ENCODE results near the gene ANKS1B. TPM values are rescaled to one million over a fixed set of nuclear protein-coding genes. Genes with fewer than 3 reads are reported as not detected.

ANKS1B gene
- total and polyA plus RNA-seq, 4 donors: 0.03 to 3.4 (median 0.53) TPM

GRCh38 chr12:99479149-99479548 lies 505.6 kb downstream of the ANKS1B start:
- DNase-seq (ENCODE audit: low spot score): no peak
- no peaks in the 10 kb centered on the region for H3K36me3 ChIP-seq (ENCODE audit: control insufficient read depth in 4 of 4, insufficient read depth in 3 of 4, low read depth in 1 of 4, low read length in 3 of 4)
- no peak for TF ChIP-seq RAD21 (IDR thresholded peaks at IDR 0.05)
- no peak for TF ChIP-seq FOXA1 (IDR thresholded peaks at IDR 0.05)
- TF ChIP-seq SP1 (IDR thresholded peaks at IDR 0.05): no peak

GRCh38 chr12:99476956-99477355 lies 507.8 kb downstream of the ANKS1B start:
- Histone ChIP-seq H3K4me3 (ENCODE audit: low read depth in 1 of 3, low read length in 3 of 3) (no peak overlapping the region), H3K27me3 (ENCODE audit: control insufficient read depth in 4 of 4, insufficient read depth in 4 of 4, low read length in 3 of 4) (no peaks in the 10 kb centered on the region), H3K9ac (ENCODE audit: low read depth in 1 of 2, low read length in 2 of 2) (no peak overlapping the region), H3K27ac (ENCODE audit: low read depth in 1 of 2, low read length in 2 of 2) (no peak overlapping the region), H3K9me3 (ENCODE audit: control insufficient read depth in 4 of 4, low read length in 3 of 4) (no peaks in the 10 kb centered on the region), H3K36me3 (ENCODE audit: control insufficient read depth in 4 of 4, insufficient read depth in 3 of 4, low read depth in 1 of 4, low read length in 3 of 4) (no peaks in the 10 kb centered on the region), H3K4me1 (ENCODE audit: control insufficient read depth in 4 of 4, insufficient read depth in 4 of 4, low read length in 3 of 4) (no peaks in the 10 kb centered on the region)
- 84% methylated on average over 2 of the region's 2 CpGs for WGBS
- TF ChIP-seq EGR1 (IDR thresholded peaks at IDR 0.05; ENCODE audit: low read depth in 2 of 2) (no peak), JUND (IDR thresholded peaks at IDR 0.05) (no peak), RXRA (IDR thresholded peaks at IDR 0.05) (no peak), HNF4A (conservative IDR thresholded peaks at IDR 0.05) (no peak), SP1 (IDR thresholded peaks at IDR 0.05) (no peak), MAX (IDR thresholded peaks at IDR 0.05) (no peak), FOXA2 (IDR thresholded peaks at IDR 0.05) (no peak), CTCF (IDR thresholded peaks at IDR 0.05; ENCODE audit: low read depth, low read length, missing input control) (no peak)
- no peak for DNase-seq (ENCODE audit: low spot score)

More at GRCh38 chr12:99479149-99479548, 505.6 kb downstream of the ANKS1B start:
- no peaks in the 10 kb centered on the region for H3K4me1 ChIP-seq (ENCODE audit: control insufficient read depth in 4 of 4, insufficient read depth in 4 of 4, low read length in 3 of 4)
- H3K27ac ChIP-seq (ENCODE audit: low read depth in 1 of 2, low read length in 2 of 2): no peak overlapping the region
- no peak overlapping the region for H3K9ac ChIP-seq (ENCODE audit: low read depth in 1 of 2, low read length in 2 of 2)
- no peaks in the 10 kb centered on the region for H3K27me3 ChIP-seq (ENCODE audit: control insufficient read depth in 4 of 4, insufficient read depth in 4 of 4, low read length in 3 of 4)
- H3K4me3 ChIP-seq (ENCODE audit: low read depth in 1 of 3, low read length in 3 of 3): no peak overlapping the region
- no peaks in the 10 kb centered on the region for H3K9me3 ChIP-seq (ENCODE audit: control insufficient read depth in 4 of 4, low read length in 3 of 4)

- H3K4me3 ChIP-seq (ENCODE audit: low read depth in 1 of 3, low read length in 3 of 3): no peak overlapping the region
- no peaks in the 10 kb centered on the region for H3K4me1 ChIP-seq (ENCODE audit: control insufficient read depth in 4 of 4, insufficient read depth in 4 of 4, low read length in 3 of 4)
- 64% methylated on average over 4 of the region's 4 CpGs for WGBS
- DNase-seq (ENCODE audit: low spot score): no peak
- no peaks in the 10 kb centered on the region for H3K36me3 ChIP-seq (ENCODE audit: control insufficient read depth in 4 of 4, insufficient read depth in 3 of 4, low read depth in 1 of 4, low read length in 3 of 4)
- TF ChIP-seq SP1 (IDR thresholded peaks at IDR 0.05) (no peak), HNF4G (IDR thresholded peaks at IDR 0.05) (no peak), ATF3 (IDR thresholded peaks at IDR 0.05) (no peak), ZBTB33 (IDR thresholded peaks at IDR 0.05) (no peak), YY1 (IDR thresholded peaks at IDR 0.05) (no peak), NR2F2 (IDR thresholded peaks at IDR 0.05) (no peak)
- no peak overlapping the region for H3K27ac ChIP-seq (ENCODE audit: low read depth in 1 of 2, low read length in 2 of 2)
- H3K9ac ChIP-seq (ENCODE audit: low read depth in 1 of 2, low read length in 2 of 2): no peak overlapping the region
- H3K9me3 ChIP-seq (ENCODE audit: control insufficient read depth in 4 of 4, low read length in 3 of 4): no peaks in the 10 kb centered on the region
- no peaks in the 10 kb centered on the region for H3K27me3 ChIP-seq (ENCODE audit: control insufficient read depth in 4 of 4, insufficient read depth in 4 of 4, low read length in 3 of 4)
Measured at GRCh38 chr12:99455350-99456035, 529.2 kb downstream of the ANKS1B start.
